Measurements from ENCODE around the gene KCNMB3.

DNA sequence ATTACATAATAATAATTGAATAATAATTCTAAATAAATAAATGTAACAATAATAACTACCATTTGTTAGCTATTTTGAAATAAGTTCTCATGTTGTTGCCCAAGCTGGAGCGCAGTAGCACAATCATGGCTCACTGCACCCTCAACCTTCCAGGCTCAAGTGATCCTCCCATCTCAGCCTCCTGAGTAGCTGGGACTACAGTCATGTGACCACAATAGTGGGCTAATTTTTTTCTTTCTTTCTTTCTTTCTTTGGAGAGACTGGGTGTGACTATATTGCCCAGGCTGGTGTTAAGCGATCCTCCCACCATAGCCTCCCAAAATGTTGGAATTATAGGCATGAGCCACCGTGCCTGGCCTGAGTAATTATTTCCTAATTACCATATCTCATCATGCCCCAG, 30.9 kb upstream of the KCNMB3 start:
- TF ChIP-seq, protein P1, sequence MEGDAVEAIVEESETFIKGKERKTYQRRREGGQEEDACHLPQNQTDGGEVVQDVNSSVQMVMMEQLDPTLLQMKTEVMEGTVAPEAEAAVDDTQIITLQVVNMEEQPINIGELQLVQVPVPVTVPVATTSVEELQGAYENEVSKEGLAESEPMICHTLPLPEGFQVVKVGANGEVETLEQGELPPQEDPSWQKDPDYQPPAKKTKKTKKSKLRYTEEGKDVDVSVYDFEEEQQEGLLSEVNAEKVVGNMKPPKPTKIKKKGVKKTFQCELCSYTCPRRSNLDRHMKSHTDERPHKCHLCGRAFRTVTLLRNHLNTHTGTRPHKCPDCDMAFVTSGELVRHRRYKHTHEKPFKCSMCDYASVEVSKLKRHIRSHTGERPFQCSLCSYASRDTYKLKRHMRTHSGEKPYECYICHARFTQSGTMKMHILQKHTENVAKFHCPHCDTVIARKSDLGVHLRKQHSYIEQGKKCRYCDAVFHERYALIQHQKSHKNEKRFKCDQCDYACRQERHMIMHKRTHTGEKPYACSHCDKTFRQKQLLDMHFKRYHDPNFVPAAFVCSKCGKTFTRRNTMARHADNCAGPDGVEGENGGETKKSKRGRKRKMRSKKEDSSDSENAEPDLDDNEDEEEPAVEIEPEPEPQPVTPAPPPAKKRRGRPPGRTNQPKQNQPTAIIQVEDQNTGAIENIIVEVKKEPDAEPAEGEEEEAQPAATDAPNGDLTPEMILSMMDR (IDR thresholded peaks at IDR 0.05 in 2 of 3, conservative IDR thresholded peaks at IDR 0.05 in 1 of 3; ENCODE audit: borderline replicate concordance in 1 of 3, insufficient read depth in 1 of 3, low read depth in 2 of 3, low read length in 2 of 3): no peak
- TF ChIP-seq SP1 (IDR thresholded peaks at IDR 0.05; ENCODE audit: low read depth) (no peak), EGR1 (IDR thresholded peaks at IDR 0.05; ENCODE audit: low read depth) (no peak), ZNF274 (IDR thresholded peaks at IDR 0.05; ENCODE audit: low read depth, low read length) (no peak), POLR2AphosphoS5 (IDR thresholded peaks at IDR 0.05; ENCODE audit: low read depth, low read length) (no peak), EZH2 (IDR thresholded peaks at IDR 0.05) (no peak), POLR2A (IDR thresholded peaks at IDR 0.05; ENCODE audit: borderline replicate concordance, extremely low read depth, insufficient read depth, insufficient read length) (no peak), CBX3 (IDR thresholded peaks at IDR 0.05; ENCODE audit: low read depth) (no peak), ZFX (IDR thresholded peaks at IDR 0.05) (no peak), YY1 (IDR thresholded peaks at IDR 0.05; ENCODE audit: extremely low read depth, insufficient replicate concordance, low read depth, low read length) (no peak)
- TF ChIP-seq, protein P2, sequence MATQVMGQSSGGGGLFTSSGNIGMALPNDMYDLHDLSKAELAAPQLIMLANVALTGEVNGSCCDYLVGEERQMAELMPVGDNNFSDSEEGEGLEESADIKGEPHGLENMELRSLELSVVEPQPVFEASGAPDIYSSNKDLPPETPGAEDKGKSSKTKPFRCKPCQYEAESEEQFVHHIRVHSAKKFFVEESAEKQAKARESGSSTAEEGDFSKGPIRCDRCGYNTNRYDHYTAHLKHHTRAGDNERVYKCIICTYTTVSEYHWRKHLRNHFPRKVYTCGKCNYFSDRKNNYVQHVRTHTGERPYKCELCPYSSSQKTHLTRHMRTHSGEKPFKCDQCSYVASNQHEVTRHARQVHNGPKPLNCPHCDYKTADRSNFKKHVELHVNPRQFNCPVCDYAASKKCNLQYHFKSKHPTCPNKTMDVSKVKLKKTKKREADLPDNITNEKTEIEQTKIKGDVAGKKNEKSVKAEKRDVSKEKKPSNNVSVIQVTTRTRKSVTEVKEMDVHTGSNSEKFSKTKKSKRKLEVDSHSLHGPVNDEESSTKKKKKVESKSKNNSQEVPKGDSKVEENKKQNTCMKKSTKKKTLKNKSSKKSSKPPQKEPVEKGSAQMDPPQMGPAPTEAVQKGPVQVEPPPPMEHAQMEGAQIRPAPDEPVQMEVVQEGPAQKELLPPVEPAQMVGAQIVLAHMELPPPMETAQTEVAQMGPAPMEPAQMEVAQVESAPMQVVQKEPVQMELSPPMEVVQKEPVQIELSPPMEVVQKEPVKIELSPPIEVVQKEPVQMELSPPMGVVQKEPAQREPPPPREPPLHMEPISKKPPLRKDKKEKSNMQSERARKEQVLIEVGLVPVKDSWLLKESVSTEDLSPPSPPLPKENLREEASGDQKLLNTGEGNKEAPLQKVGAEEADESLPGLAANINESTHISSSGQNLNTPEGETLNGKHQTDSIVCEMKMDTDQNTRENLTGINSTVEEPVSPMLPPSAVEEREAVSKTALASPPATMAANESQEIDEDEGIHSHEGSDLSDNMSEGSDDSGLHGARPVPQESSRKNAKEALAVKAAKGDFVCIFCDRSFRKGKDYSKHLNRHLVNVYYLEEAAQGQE (IDR thresholded peaks at IDR 0.05; ENCODE audit: low read depth): no peak

Data from HCT116 (cell line).